ENCODE measurements around the gene CEP170B.
"Not testable (repeated sequence)": the region's sequence is repeated elsewhere in the genome, so short reads cannot be mapped to it uniquely, and the experiment has no call there.

Gene CEP170B

GRCh38 chr14:104919152-104919992, 54.3 kb downstream of the CEP170B start:
- DNase-seq, result not testable (repeated sequence)

- no peak for DNase-seq
Measured at GRCh38 chr14:104919993-104920315, 54.9 kb downstream of the CEP170B start.

GRCh38 chr14:104923640-104924420, 58.8 kb downstream of the CEP170B start:
- no peak for DNase-seq

GRCh38 chr14:104924421-104925213, 59.5 kb downstream of the CEP170B start, which contains the start of gene PLD4:
PLD4 (plus strand) TSS chr14:104924879; CDS start chr14:104927141, 2,262 bp downstream.
- DNase-seq, result no peak

- no peak for DNase-seq
Measured at GRCh38 chr14:104925214-104925854, 60.3 kb downstream of the CEP170B start.

GRCh38 chr14:104925855-104926609, 61.0 kb downstream of the CEP170B start:
- DNase-seq, result peak; percentile 33

- no peak for DNase-seq
Measured at GRCh38 chr14:104926619-104927431, 61.8 kb downstream of the CEP170B start.

GRCh38 chr14:104927432-104927816, 62.4 kb downstream of the CEP170B start:
- DNase-seq, result no peak

GRCh38 chr14:104927901-104928300, 62.8 kb downstream of the CEP170B start:
- no peak for DNase-seq

GRCh38 chr14:104928391-104929133, 63.5 kb downstream of the CEP170B start:
- DNase-seq, result no peak

- no peak for DNase-seq
Measured at GRCh38 chr14:104929268-104930230, 64.5 kb downstream of the CEP170B start.

- no peak for DNase-seq
Measured at GRCh38 chr14:104930526-104931303, 65.6 kb downstream of the CEP170B start.

GRCh38 chr14:104931304-104931770, 66.3 kb downstream of the CEP170B start:
- DNase-seq, result no peak

GRCh38 chr14:104931771-104932675, 67.0 kb downstream of the CEP170B start:
- no peak for DNase-seq

GRCh38 chr14:104932676-104933631, 67.9 kb downstream of the CEP170B start:
- DNase-seq, result peak; percentile 86
